OCI-LY7 (cell line): ENCODE measurements around the gene ABCG2.

ENCODE experiments used
- CTCF ChIP-seq: fragments of 200-600 bp; sonication (generic); conservative IDR thresholded peaks from 2 replicates; pipeline ENCODE4 v1.5.1; 2014; ENCODE audit warnings: mild to moderate bottlenecking, antibody characterized with exemption, low read length, moderate library complexity, mixed read lengths
- EZH2phosphoT487 ChIP-seq: fragments of 200-600 bp; sonication (generic); IDR thresholded peaks from 2 replicates; pipeline ENCODE4 v1.6.1; 2018; ENCODE audit warnings: low read depth, borderline replicate concordance, mild to moderate bottlenecking, mixed run types, antibody characterized with exemption, low read length, moderate library complexity, mixed read lengths

GRCh38 chr4:88185906-88186305 lies 27.5 kb upstream of the ABCG2 start:
- TF ChIP-seq CTCF = no peak
- no peak for TF ChIP-seq EZH2phosphoT487
